ENCODE measurements around the gene KRT5. TPM values are rescaled to one million over a fixed set of nuclear protein-coding genes. Genes with fewer than 3 reads are reported as not detected.
A peak's percentile ranks its signal among the peaks of the same experiment; 100 is the strongest.
"Not testable (repeated sequence)": the region's sequence is repeated elsewhere in the genome, so short reads cannot be mapped to it uniquely, and the experiment has no call there.

The KRT5 gene
- total and polyA plus RNA-seq, 2 experiments from 2014 or later, result not detected

DNA sequence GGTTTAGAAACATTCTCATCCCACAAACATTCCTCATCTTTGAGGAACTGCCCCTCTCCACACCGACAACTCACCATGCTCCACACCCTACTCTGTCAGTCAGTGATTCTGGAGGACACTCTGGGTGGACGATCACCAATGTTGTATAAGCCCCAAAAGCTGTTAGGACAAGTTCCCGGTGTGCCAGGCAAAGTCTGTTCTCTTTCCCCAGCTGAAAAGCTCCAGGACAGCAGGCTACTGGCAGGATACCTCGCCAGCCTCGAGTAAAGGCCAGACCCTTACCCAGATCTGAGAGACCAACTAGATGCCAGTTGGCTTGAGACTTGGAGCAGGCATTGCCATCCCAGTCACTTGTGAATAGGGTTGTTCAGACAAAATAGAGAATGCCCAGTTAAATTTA lies 12.0 kb downstream of the KRT5 start:
- no peaks in the 10 kb centered on the region for H3K9me3 ChIP-seq (ENCODE audit: low read depth)
- in situ Hi-C loops (cut with MboI), result no loop called here
- H3K4me2 ChIP-seq (ENCODE audit: unreplicated experiment), result no peak overlapping the region
- H3K27me3 ChIP-seq (replicated peaks; ENCODE audit: insufficient read depth), result peaks cover 8% of the 10 kb centered on the region; the same call in 1 of the 2 replicates
- H3K9ac ChIP-seq, result no peak overlapping the region
- H3F3A ChIP-seq (ENCODE audit: insufficient read depth), result no peaks in the 10 kb centered on the region
- DNase-seq, result no peak
- no peak overlapping the region for H3K27ac ChIP-seq
- H3K79me2 ChIP-seq (ENCODE audit: insufficient read depth), result no peaks in the 10 kb centered on the region
- H3K36me3 ChIP-seq (ENCODE audit: low read depth), result no peaks in the 10 kb centered on the region
- no peak overlapping the region for H2AFZ ChIP-seq
- H4K20me1 ChIP-seq (ENCODE audit: insufficient read depth), result no peaks in the 10 kb centered on the region
- H3K9me2 ChIP-seq (ENCODE audit: insufficient read depth), result no peaks in the 10 kb centered on the region
- TF ChIP-seq EZH2phosphoT487 (IDR thresholded peaks at IDR 0.05; ENCODE audit: insufficient read depth, low read depth) (no peak), EZH2 (IDR thresholded peaks at IDR 0.05; ENCODE audit: insufficient read depth, poor library complexity, severe bottlenecking) (no peak)
- 40 to 53% methylated on average over 5 of the region's 5 CpGs for WGBS, 2 experiments (ENCODE audit: low coverage in 1 of 2, low lambda C conversion rate in 2 of 2, missing lambda C conversion rate in 2 of 2)
- no peaks in the 10 kb centered on the region for H3K4me1 ChIP-seq (ENCODE audit: insufficient read depth)
- no peak overlapping the region for H3K4me3 ChIP-seq

GRCh38 chr12:52506858-52507715 lies 13.1 kb downstream of the KRT5 start:
- Histone ChIP-seq H3K4me1 (ENCODE audit: insufficient read depth) (no peaks in the 10 kb centered on the region), H3K36me3 (ENCODE audit: low read depth) (no peaks in the 10 kb centered on the region), H3K9me2 (ENCODE audit: insufficient read depth) (no peaks in the 10 kb centered on the region), H3K4me2 (ENCODE audit: unreplicated experiment) (no peak overlapping the region), H3F3A (ENCODE audit: insufficient read depth) (no peaks in the 10 kb centered on the region), H3K27ac (no peak overlapping the region), H3K27me3 (replicated peaks; ENCODE audit: insufficient read depth) (no peaks in the 10 kb centered on the region), H3K79me2 (ENCODE audit: insufficient read depth) (no peaks in the 10 kb centered on the region), H3K9me3 (ENCODE audit: low read depth) (no peaks in the 10 kb centered on the region), H3K9ac (no peak overlapping the region), H2AFZ (peak overlapping the region; percentile 59; the same call in 1 of the 2 replicates), H4K20me1 (ENCODE audit: insufficient read depth) (no peaks in the 10 kb centered on the region), H3K4me3 (no peak overlapping the region)
- WGBS, 2 experiments (ENCODE audit: low coverage in 1 of 2, low lambda C conversion rate in 2 of 2, missing lambda C conversion rate in 2 of 2), result 40 to 42% methylated on average over 4 of the region's 4 CpGs
- in situ Hi-C loops (cut with MboI), result no loop called here
- DNase-seq, result peak; percentile 77
- TF ChIP-seq EZH2phosphoT487 (IDR thresholded peaks at IDR 0.05; ENCODE audit: insufficient read depth, low read depth) (no peak), EZH2 (IDR thresholded peaks at IDR 0.05; ENCODE audit: insufficient read depth, poor library complexity, severe bottlenecking) (no peak)

GRCh38 chr12:52502877-52503276 lies 17.3 kb downstream of the KRT5 start:
- no peak for DNase-seq
- 75 to 86% methylated on average over 1 of the region's 1 CpG for WGBS, 2 experiments (ENCODE audit: low coverage in 1 of 2, low lambda C conversion rate in 2 of 2, missing lambda C conversion rate in 2 of 2)
- Histone ChIP-seq H3K36me3 (ENCODE audit: low read depth) (no peaks in the 10 kb centered on the region), H3K4me3 (no peak overlapping the region), H3K4me1 (ENCODE audit: insufficient read depth) (peaks cover 20% of the 10 kb centered on the region), H3K9ac (no peak overlapping the region), H3F3A (ENCODE audit: insufficient read depth) (peaks cover 14% of the 10 kb centered on the region), H4K20me1 (ENCODE audit: insufficient read depth) (no peaks in the 10 kb centered on the region), H3K9me2 (ENCODE audit: insufficient read depth) (no peaks in the 10 kb centered on the region), H2AFZ (no peak overlapping the region), H3K9me3 (ENCODE audit: low read depth) (no peaks in the 10 kb centered on the region), H3K27ac (no peak overlapping the region), H3K4me2 (ENCODE audit: unreplicated experiment) (no peak overlapping the region), H3K79me2 (ENCODE audit: insufficient read depth) (no peaks in the 10 kb centered on the region), H3K27me3 (replicated peaks; ENCODE audit: insufficient read depth) (no peaks in the 10 kb centered on the region)
- no peak for TF ChIP-seq EZH2 (IDR thresholded peaks at IDR 0.05; ENCODE audit: insufficient read depth, poor library complexity, severe bottlenecking)
- no peak for TF ChIP-seq EZH2phosphoT487 (IDR thresholded peaks at IDR 0.05; ENCODE audit: insufficient read depth, low read depth)
- in situ Hi-C loops (cut with MboI), result no loop called here

GRCh38 chr12:52501490-52501889 lies 18.7 kb downstream of the KRT5 start:
- peak; percentile 9 for DNase-seq
- TF ChIP-seq EZH2 (IDR thresholded peaks at IDR 0.05; ENCODE audit: insufficient read depth, poor library complexity, severe bottlenecking) (no peak), EZH2phosphoT487 (IDR thresholded peaks at IDR 0.05; ENCODE audit: insufficient read depth, low read depth) (no peak)

DNA sequence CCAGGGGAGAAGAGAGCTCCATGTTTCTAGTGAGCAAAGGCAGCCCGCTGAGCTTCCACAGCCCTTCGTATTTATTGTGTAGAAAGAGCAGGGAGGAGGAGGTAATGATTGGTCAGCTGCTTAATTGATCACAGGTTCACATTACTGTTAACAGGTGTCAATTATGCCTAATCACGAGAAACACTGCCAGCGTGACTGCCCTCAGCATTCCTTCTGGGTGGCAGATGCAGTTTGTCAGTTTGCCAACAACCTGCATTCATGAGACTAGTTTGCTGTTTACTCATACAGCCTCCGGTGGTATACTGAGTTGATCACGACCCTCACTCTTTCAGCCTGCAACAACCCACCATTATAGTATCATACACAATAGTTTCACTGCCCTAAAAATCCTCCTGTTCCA lies 19.6 kb downstream of the KRT5 start:
- H4K20me1 ChIP-seq (ENCODE audit: insufficient read depth); H3K9me3 ChIP-seq (ENCODE audit: low read depth); H3K27me3 ChIP-seq (replicated peaks; ENCODE audit: insufficient read depth); H2AFZ ChIP-seq; DNase-seq; H3K79me2 ChIP-seq (ENCODE audit: insufficient read depth); in situ Hi-C loops (cut with MboI); H3K36me3 ChIP-seq (ENCODE audit: low read depth); H3K4me2 ChIP-seq (ENCODE audit: unreplicated experiment); H3K4me3 ChIP-seq; H3K9ac ChIP-seq; H3K9me2 ChIP-seq (ENCODE audit: insufficient read depth): not testable (repeated sequence)
- 65 to 71% methylated on average over 6 of the region's 6 CpGs for WGBS, 2 experiments (ENCODE audit: low coverage in 1 of 2, low lambda C conversion rate in 2 of 2, missing lambda C conversion rate in 2 of 2)
- peaks cover 40% of the 10 kb centered on the region for H3K4me1 ChIP-seq (ENCODE audit: insufficient read depth)
- peaks cover 28% of the 10 kb centered on the region for H3F3A ChIP-seq (ENCODE audit: insufficient read depth)
- H3K27ac ChIP-seq, result peak overlapping the region; percentile 14

More at GRCh38 chr12:52501490-52501889, 18.7 kb downstream of the KRT5 start:
- no peak overlapping the region for H3K4me3 ChIP-seq
- H3F3A ChIP-seq (ENCODE audit: insufficient read depth), result peaks cover 20% of the 10 kb centered on the region
- 88 to 89% methylated on average over 7 of the region's 7 CpGs for WGBS, 2 experiments (ENCODE audit: low coverage in 1 of 2, low lambda C conversion rate in 2 of 2, missing lambda C conversion rate in 2 of 2)
- H4K20me1 ChIP-seq (ENCODE audit: insufficient read depth), result no peaks in the 10 kb centered on the region
- H3K79me2 ChIP-seq (ENCODE audit: insufficient read depth), result no peaks in the 10 kb centered on the region
- H3K4me2 ChIP-seq (ENCODE audit: unreplicated experiment), result no peak overlapping the region
- no peaks in the 10 kb centered on the region for H3K9me3 ChIP-seq (ENCODE audit: low read depth)
- H2AFZ ChIP-seq, result no peak overlapping the region
- peaks cover 30% of the 10 kb centered on the region for H3K4me1 ChIP-seq (ENCODE audit: insufficient read depth)
- no peaks in the 10 kb centered on the region for H3K27me3 ChIP-seq (replicated peaks; ENCODE audit: insufficient read depth)
- H3K36me3 ChIP-seq (ENCODE audit: low read depth), result no peaks in the 10 kb centered on the region
- no peak overlapping the region for H3K9ac ChIP-seq
- in situ Hi-C loops (cut with MboI), result no loop called here
- no peak overlapping the region for H3K27ac ChIP-seq
- no peaks in the 10 kb centered on the region for H3K9me2 ChIP-seq (ENCODE audit: insufficient read depth)

Data from GM23248 (cell line).